Lower leg skin (tissue), 4 donors: Measurements from ENCODE around the gene KRT83. TPM values are rescaled to one million over a fixed set of nuclear protein-coding genes. Genes with fewer than 3 reads are reported as not detected.

Experiments
- DNase-seq, 2 donors: peaks; one replicate each; pipeline ENCODE4 v3.0.0-alpha.2; 2019; ENCODE audit warnings: low spot score in 2 of 2
- H3K4me3 ChIP-seq: fragments of 200-600 bp; sonication (generic); 2 replicates; pipeline ENCODE4 v1.5.1; 2017; ENCODE audit warnings: mild to moderate bottlenecking, low read depth; ENCODE audit not compliant: poor library complexity, severe bottlenecking
- CTCF ChIP-seq, 3 donors: fragments of 450-650 bp; IDR thresholded peaks; one replicate each; pipeline ENCODE4 v1.5.1; 2016; ENCODE audit warnings: antibody characterized with exemption in 3 of 3, mild to moderate bottlenecking in 3 of 3, moderate library complexity in 2 of 3
- POLR2A ChIP-seq, 2 donors: fragments of 450-650 bp; IDR thresholded peaks; one replicate each; pipeline ENCODE4 v1.6.1; 2016 to 2017; ENCODE audit warnings: antibody characterized with exemption in 2 of 2, mild to moderate bottlenecking in 1 of 2, moderate library complexity in 1 of 2
- WGBS, 2 donors: methylation state at CpG; one replicate each; pipeline ENCODE4 v1.1.5; 2018; 5-methylcytosine and 5-hydroxymethylcytosine counted together
- intact Hi-C: fragments of 100-400 bp; cut with DNase I; formaldehyde crosslinking; loops from one replicate; pipeline ENCODE4 v1.15.0; 2023; ENCODE audit warnings: low total_unique reads
- total RNA-seq, 4 donors: library from RNA; depleted of rRNA; stranded (reverse); fragments of >200 nt; gene quantifications; one replicate each; pipeline ENCODE4 v1.1.0, GENCODE V29; 2016

KRT83 gene
- total RNA-seq, 4 donors from 2014 or later = 2.1 to 34.7 TPM; not detected in 2

- H3K4me3 ChIP-seq = no peak overlapping the region
- TF ChIP-seq CTCF (IDR thresholded peaks at IDR 0.05) = no peak
- TF ChIP-seq POLR2A (IDR thresholded peaks at IDR 0.05) = no peak
- intact Hi-C loops = no loop called here
- DNase-seq = no peak
- WGBS, 2 donors = 70 to 77% methylated on average over 4 of the region's 4 CpGs
Observed at GRCh38 chr12:52298677-52299190, 22.5 kb downstream of the KRT83 start.

- DNase-seq = peak in 1 of 2 donors; percentile 64
- 83 to 93% methylated on average over 5 of the region's 5 CpGs for WGBS, 2 donors
- intact Hi-C loops = no loop called here
- TF ChIP-seq CTCF (IDR thresholded peaks at IDR 0.05) = no peak
- no peak for TF ChIP-seq POLR2A (IDR thresholded peaks at IDR 0.05)
- H3K4me3 ChIP-seq = no peak overlapping the region
Observed at GRCh38 chr12:52296572-52297215, 24.5 kb downstream of the KRT83 start.

GRCh38 chr12:52295663-52296062 is 25.5 kb downstream of the KRT83 start:
- peak in 1 of 2 donors; percentile 9 for DNase-seq
- H3K4me3 ChIP-seq = no peak overlapping the region
- no peak for TF ChIP-seq CTCF (IDR thresholded peaks at IDR 0.05)
- no peak for TF ChIP-seq POLR2A (IDR thresholded peaks at IDR 0.05)
- WGBS, 2 donors = 69 to 87% methylated on average over 1 of the region's 1 CpG
- intact Hi-C loops = no loop called here

- no peak for TF ChIP-seq CTCF (IDR thresholded peaks at IDR 0.05)
- no peak overlapping the region for H3K4me3 ChIP-seq
- no peak for DNase-seq
- intact Hi-C loops = no loop called here
- WGBS, 2 donors = 32 to 48% methylated on average over 1 of the region's 1 CpG
Observed at GRCh38 chr12:52294803-52295202, 26.4 kb downstream of the KRT83 start.

- TF ChIP-seq POLR2A (IDR thresholded peaks at IDR 0.05) = no peak
- no peak for TF ChIP-seq CTCF (IDR thresholded peaks at IDR 0.05)
- DNase-seq = peak in 1 of 2 donors; percentile 10
- no peak overlapping the region for H3K4me3 ChIP-seq
- intact Hi-C loops = no loop called here
- 88 to 89% methylated on average over 1 of the region's 1 CpG for WGBS, 2 donors
Observed at GRCh38 chr12:52293926-52294325, 27.3 kb downstream of the KRT83 start.
